HG03097 (cell line): ENCODE measurements around the gene PPM1M.

Experiments used
- ATAC-seq: cut with Tn5 transposase; IDR thresholded peaks from one replicate; pipeline ENCODE4 v1.9.1; 2021; ENCODE audit not compliant: unreplicated experiment, low FRiP score

The PPM1M gene

DNA sequence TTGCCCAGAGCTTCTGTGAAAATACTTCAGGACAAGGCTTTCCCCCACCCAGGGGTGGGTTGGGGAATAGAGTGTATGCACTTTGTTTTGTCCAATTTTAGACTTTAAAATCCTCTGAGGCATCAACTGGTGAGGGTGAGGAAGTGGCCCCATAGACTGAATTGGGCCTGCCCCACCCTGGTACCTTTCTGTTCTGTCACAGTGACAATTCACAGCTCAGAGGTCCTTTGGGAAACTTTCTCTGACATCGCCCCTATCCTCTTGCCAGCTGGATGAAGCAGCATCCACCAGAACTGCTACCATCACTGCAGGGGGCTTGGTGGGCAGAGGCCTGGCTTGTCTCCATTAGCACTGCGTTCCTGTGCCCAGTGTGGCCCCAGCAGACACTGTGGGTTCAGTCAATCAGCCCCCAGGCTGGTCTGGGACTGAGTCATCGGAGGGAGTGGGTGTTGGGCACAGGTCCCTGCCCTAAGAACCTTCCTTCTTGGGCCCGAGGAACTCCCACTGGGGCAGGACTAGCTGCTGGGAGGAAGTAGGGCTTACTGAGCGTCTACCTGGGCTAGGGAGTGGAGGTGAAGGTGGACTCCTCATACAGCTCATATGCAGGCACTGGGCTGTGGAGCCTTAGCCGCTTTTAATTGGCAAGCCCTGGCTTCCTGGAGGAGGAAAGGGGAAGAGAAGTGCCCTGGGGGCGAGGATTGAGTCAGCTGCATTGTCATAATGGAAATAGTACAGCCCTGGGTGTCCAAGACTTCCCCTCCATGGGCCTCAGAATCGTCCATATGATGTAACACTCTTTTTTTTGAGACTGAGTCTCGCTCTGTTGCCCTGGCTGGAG is 1.5 kb upstream of the PPM1M start:
- no peak for ATAC-seq

DNA sequence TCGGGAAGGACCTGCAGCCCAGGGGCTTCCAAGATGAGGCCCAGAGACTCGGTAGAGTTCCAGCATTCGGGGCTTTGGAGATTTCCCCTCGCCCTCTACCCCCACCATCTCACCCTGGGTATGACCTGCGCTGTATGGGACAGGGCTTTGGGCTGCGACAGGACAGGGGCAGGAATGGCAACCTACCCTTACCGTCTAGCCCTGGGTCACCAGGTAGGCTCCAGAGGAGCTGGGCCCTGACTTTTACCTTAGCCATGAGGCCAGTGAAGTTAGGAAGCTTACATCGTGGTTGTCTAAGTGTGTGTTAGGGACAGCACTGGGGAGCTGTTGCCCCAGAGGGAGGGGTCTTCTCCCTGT is 683 bp downstream of the PPM1M start:
- no peak for ATAC-seq

DNA sequence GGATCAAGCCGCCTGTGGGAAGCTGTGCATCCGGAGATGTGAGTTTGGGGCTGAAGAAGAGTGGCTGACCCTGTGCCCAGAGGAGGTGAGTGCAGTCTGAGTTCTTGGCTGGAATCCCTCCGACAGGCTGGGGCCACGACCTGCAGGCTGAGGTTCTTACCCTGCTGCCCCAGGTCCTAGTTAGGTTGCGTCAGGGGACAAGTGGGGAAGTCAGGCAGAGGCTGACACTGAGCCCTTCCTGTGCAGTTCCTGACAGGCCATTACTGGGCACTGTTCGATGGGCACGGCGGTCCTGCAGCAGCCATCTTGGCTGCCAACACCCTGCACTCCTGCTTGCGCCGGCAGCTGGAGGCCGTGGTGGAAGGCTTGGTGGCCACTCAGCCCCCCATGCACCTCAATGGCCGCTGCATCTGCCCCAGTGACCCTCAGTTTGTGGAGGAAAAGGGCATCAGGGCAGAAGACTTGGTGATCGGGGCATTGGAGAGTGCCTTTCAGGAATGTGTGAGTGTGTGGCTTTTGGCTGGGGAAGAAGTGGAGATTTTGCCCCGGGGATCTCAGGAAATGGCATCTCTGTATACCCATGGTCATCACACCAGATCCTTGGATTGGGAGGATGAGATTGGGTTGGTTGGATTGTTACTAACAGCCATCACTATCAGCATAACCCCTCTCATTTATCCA is 1.3 kb downstream of the PPM1M start:
- no peak for ATAC-seq

DNA sequence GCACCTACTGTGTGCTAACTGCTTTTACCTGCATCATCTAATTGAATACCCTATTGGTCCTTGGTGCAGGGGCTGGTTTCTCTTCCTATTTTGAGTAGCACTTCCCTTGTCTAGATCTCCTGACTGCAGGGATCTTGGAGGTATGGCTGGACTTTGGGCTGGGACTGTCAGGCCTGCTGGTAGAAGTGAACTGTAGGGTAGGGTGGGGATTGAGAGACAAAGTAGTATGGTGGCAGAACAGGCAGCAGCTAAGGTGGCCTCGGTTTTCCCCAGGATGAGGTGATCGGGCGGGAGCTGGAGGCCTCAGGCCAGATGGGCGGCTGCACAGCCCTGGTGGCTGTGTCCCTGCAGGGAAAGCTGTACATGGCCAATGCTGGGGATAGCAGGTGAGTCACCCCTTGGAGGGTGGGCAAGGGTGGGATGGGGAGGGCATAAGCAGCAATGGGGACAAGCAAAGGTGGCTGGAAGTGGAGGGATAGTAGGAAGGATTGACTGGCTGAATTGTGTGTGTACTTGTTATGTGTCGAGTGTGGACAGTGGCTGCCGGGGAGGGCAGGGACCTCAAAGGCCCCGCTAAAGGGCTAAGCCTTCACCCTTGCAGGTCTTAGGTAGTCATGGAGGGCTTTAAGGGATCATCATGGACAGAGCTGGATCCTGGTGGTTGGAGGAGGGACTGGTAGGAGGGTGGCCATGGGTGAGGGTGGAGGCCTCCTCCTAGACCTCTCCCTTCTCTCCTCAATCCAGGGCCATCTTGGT is 2.0 kb downstream of the PPM1M start:
- ATAC-seq, result no peak

DNA sequence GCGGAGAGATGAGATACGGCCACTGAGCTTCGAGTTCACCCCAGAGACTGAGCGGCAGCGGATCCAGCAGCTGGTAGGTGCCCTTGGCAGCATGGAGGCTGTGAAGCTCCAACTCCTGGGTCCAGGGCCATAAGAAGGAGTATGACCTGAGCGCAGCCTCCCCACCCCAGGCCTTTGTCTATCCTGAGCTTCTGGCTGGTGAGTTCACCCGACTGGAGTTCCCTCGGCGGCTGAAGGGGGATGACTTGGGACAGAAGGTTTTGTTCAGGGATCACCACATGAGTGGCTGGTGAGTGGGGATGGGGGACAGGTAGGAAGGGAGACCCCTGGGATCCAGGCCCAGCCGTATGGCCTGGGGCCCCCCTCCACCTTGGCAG is 2.6 kb downstream of the PPM1M start:
- ATAC-seq, result no peak

DNA sequence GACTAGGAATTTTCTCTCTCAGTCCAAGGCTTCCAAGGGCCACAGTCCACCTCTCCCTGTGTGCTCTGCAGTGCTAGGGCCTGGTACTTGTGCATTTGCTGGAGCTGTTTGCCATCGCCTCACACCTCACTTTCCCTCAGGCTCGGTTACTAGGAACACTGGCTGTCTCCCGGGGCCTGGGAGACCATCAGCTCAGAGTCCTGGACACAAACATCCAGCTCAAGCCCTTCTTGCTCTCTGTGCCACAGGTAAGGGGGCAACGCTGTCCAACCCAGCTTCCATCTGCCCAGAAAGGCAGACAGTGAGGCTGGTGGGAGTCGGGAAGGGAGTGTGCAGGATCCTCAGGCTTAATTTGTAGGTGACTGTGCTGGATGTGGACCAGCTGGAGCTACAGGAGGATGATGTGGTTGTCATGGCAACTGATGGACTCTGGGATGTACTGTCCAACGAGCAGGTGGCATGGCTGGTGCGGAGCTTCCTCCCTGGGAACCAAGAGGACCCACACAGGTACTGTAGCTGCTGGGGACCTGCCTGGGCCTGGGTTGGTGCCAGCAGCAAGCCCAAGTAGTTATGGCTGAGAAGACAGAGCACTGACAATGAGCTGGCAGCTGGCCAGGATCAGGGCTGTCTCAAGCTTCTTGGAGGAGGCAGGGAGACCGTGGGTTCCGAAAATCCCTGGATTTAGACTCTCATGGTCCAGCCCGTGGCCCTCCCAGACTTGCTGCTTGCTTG is 3.4 kb downstream of the PPM1M start:
- no peak for ATAC-seq

DNA sequence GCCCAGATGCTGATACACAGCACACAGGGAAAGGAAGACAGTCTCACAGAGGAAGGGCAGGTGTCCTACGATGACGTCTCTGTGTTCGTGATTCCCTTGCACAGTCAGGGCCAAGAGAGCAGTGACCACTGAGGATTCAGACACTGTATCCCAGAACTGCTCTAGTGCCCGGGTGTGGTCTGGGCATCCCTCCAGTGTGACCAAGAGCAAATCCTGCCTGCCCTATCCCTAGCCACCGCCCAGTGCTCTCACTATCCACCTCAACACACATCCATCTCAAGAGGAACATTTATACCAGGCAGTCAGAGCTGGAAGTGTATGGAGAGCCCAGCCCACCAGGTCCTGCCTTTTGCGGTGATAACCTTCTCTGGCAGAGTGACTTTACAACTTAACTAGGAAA is 4.1 kb downstream of the PPM1M start:
- no peak for ATAC-seq

DNA sequence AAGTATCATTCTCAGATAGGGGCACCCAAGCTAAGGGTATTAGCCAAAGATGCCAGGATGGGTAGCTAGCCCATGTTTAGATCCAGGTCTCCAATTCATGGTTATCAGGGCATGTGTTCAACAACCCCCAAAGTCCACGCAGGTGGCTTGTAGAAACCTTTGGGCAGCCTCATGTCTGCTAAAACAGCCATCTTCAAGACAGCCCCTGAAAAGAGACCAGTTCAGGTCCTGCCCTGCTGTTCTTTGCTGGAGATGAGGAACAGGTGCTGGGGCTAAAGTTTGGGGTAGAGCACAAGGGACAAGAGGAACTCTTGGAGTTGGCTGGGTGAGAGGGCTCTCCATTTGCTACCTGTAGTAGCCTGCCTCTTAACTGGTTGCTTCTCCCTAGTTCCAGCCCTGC is 4.6 kb downstream of the PPM1M start:
- ATAC-seq, result no peak

DNA sequence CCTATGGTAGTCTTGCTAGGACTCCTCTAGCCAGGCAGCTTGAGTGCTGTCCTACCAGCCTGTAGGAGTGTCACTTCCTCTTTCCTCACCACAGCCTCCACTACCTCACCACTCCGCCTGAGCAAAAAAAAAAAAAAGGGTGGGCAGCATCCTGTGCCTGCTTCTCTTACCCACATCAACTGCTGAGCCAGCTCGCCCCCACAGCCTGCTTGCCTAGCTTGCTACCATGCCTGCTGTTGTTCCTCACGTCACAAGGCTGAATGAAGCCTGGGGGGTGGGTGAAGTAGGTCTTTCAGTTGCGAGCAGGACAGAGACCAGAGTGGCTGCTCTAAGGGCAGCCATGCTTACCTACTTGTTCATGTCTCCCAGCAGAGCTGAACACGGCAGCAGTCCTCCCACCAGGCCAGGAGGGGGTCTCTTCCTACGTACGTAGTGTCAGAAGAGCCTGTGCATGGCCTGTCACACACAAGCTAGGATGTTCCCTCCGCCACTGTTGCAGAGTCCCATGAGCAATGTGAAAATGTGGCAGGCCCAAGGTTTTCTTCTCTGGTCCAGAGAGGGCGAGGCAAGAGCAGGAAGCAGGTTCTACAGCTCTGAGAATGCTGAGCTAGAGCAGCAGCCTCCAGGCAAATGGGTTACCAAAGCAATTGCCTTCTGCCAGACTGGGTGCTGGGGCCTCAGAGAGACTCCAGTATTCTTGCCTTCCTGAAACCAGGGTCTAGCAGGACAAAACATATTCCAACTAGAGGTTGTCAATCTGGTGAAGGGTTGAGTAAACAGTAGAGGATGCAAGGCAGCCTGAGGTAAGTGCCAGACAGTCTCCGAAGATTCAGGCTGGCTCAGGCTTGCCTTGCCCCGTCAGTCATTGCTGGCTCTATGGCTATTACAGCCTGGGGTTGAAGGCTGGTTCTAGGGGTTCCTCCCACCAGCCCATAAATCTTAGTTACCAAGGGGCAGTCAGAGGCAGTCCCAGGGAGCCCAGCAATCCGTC is 8.1 kb downstream of the PPM1M start:
- peak; percentile 77 for ATAC-seq

DNA sequence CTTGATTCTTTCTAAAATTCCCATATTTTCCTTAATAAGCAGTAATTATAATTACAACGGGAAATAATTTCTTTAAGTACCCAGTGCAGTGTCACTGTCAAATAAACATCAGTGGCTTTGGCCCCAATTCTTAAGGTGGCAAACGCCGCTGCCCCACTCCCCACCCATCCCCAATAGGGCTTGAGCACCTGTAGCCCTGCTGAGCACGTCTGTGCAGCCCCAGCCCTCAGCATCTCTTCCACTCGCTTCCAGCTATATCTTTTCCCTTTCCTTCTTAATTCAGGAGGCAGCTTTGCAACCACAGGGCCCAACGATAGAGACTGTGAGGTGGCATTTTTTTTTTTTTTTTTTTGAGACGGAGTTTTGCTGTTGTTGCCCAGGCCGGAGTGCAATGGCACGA is 9.0 kb downstream of the PPM1M start:
- no peak for ATAC-seq

DNA sequence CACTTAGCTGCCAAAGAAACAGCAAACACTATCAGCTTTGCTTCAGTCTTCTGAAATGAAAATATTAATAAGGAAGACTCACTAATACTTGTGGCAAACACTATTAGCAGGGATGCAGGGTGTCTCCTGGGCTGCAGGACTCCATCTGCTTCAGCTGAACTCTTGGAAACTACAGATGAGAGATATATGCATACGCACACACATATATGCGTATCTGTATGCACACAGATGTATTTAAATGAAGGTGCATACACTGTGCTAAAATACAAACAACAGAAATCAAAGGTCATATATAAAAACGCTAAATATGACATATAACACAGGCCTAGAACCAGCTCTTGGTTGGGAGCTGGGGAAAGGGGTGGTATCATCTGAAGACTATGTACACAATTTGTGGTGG is 10.6 kb downstream of the PPM1M start:
- no peak for ATAC-seq

DNA sequence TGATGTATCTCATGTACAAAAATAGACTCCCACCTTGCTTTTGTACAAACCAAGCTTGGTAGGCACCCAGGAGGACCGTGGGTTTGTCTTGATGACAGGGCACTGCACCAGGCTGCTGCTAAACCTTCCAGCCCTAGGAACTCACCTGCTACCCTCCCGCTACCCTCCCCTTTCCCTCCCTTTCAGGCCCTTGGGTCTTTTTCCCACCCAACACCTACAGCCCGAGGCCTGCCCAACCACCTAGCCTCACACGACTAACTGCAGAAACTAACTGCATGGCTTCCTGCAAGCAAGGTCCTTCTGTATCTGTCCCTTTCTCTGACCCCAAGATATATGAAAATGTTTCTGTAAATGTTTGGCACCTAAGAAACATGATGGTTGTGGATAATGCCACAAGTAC is 11.1 kb downstream of the PPM1M start:
- no peak for ATAC-seq

DNA sequence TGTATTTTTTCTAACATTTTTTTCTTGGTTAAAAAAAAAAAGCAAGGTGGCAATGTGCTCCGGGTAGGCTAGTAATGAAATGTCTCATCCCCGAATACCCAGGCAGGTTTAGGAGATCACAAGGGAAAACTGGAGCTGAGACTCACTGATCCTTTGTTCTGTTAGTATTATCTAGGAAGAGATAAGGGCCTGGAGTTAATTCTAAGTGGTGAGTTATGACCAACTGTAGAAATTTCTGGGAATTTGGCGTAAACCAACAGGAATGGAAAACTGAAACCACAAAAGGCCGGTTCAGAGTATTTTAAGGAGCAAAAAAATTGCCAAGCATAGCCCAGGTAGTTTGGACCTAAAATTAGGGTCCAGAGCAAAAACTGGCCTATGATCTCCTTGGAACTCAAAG is 12.4 kb downstream of the PPM1M start:
- no peak for ATAC-seq

DNA sequence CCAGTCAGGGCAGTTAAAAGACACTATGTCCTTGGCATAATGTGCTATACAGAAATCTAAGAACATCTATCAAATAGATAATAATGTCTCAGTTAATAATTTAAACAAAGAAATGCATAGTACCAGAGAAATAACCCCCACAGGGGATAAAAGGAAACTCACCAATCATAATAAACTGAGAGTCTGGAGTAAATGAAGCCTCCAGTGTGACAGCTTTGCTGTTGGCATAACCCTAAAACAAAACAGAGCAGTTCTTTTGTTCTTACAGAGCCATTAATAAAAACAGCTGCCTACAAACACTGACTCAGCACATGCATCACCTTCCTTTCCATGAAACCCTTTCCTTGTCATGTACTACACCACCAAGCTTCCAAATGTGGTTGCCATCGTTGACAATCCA is 13.5 kb downstream of the PPM1M start:
- no peak for ATAC-seq

DNA sequence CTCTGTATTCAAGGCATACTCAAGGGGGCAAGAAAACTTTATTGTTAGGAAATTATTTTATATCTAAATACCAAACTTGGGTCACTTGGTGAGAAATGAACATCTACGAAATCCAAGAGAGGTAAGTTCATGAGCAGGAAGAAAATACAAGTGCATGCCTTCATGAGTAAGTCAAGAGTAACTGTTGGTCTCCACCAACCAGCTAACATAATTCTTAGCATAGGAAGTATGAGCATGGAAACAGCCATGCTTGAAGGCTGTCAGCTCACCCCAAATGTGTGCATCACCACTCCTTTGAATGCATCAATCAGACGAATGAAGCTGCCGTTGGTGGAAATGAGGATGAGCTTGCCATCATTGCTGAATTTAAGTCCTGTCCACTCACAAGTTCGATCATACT is 13.9 kb downstream of the PPM1M start:
- ATAC-seq, result no peak

DNA sequence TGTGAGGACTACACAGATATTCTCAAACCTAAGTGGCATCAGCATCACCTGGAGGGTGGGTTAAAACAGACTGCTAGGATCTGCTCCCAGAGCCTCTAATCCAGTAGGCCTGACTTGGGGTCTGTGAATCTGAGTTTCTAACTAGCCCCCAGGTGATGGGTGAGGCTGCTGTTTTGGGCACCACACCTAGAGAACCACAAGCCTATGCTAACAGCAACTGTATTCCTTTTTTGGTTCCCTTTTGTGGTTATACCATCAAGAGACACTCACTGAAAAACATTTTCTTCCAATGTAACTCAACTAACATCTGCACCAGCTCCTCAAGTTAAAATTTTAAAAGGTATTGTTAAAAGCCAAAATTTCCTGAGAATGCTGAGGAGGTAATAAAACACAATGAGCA is 16.9 kb downstream of the PPM1M start:
- ATAC-seq, result no peak

DNA sequence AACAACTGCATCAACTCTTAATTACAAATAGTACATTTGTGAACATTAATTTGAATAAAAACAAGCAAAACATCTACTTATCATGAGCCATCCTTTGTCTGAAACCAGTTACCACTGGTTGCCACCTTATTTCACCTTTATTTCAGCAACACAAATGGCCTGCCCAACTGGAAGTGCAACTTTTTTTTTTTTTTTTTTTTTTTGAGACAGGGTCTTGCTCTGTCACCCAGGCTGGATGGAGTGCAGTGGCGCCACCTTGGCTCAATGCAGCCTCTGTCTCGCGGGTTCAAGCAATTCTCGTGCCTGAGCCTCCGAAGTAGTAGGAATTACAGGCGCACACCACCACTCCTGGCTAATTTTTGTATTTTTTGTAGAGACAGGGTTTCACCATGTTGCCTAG is 19.8 kb downstream of the PPM1M start:
- no peak for ATAC-seq

DNA sequence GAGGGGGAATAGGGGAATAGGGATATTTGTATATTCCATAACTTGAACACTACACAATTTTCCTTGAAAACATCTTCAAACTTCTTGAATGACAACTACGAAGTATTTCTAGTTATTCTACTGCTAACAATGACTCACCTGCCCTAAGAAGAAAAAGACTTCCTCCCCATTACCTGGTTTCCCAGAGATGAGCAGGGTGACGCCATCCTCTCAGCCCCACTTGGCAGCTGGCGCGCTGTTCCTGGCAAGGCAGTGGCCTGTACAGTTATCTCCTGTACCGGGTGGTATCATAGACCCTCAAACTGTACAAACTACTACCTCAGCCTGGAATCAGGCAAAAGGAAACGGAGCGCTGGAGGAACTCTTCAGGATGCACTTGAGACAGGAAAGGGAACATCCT is 22.5 kb downstream of the PPM1M start:
- ATAC-seq, result no peak

DNA sequence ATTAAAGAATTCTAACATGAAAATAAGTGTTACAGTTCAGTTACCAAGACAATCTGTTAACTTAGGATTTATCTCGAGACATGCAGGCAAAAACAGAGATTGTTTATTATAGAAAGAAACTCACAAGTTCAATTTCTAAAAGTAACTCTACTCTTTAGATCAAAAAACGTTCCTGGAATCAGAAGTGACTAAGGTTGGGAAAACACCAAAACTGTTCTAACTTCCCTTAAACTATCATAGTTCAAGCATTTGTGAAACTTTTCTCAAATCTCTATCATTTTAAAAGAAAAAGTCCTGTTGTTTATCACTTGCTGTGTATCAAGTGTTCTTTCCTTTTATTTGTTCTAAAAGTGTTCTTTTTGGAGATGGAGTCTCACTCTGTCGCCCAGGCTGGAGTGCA is 24.2 kb downstream of the PPM1M start:
- ATAC-seq, result no peak

DNA sequence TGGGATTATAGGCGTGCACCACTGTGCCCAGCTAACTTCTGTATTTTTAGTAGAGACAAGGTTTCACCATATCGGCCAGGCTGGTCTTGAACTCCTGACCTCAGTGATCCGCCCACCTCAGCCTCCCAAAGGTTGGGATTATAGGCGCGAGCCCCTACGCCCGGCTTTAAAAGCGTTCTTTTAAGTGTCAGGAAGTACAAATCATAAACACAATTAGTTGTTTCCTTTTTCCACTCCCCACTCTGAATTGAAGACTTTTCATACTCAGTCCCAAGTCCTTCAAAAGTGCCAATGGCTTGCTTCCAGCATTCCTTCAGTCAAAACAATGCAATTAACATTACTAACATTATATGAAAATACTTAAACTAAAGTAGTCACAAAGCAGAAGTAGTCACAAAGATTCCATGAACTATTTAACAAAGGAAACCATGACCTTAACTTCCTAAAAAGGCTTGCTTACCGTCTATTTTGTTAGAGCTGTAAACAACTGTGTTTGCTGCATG is 24.7 kb downstream of the PPM1M start:
- ATAC-seq, result no peak
